ENCODE results near the gene LEKR1.

LEKR1 gene

DNA sequence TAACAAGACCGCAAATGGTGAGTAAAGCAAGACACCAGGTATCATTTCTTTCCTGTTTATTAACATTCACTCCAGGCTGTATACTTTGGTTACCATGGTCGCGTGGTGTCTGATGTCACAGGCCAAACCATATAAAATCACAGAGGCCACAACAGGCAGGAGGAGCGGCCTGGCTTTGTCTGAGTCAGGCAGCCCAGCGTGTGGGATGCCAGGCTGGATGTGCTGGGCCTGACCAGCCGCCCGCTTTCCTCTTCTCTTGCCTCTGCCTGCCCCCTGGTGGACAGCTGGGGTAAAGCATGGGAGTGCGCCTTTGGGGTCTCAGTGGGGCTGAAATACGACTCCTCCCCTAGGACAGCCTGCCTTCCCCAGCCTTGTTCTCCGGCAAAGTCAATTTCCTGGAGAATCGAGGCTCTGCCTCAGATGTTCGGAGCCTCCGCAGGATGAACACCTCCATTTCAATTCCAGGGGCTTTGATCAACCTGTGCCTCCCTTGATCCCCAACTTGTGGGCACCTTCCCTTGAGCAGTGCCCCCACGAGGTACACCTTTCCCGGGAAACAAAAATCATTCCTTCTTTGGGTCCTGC lies 255.6 kb downstream of the LEKR1 start:
- no peak overlapping the region for H3K27ac ChIP-seq
- no peak for TF ChIP-seq ZFX (IDR thresholded peaks at IDR 0.05)
- peak; percentile 99 for TF ChIP-seq CTCF (conservative IDR thresholded peaks at IDR 0.05)

DNA sequence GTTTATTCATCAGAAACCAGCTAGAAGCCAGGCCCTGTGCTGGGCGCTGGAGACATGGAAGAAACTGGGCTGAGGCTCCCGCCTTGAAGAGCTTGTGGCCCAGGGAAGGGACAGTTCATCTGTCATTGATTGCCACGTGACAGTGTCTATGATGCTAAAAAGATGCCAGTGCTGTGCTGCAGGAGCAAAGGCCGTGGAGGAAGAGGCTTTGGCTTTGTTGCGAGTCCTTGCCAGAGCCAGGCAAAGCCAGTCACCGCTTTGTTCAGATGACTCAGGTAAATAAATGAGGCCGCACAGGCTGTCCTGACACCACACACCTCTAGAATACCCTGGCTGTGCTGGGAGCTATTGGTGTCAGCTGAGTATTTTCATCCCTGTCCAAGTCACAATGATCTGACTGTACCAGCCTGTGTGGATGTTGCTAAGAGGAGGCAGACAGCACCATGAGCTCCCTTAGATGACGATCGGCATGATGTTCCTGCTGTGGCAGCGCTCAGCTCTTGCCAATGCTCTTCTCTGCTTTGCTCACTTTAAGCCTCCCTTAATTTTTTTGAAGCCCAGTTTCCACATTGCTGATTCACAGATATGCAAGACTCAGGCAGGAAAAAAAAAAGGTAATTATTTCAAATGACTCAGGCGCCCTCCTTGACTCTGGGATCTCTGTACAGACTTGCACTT lies 256.3 kb downstream of the LEKR1 start:
- no peak overlapping the region for H3K27ac ChIP-seq
- no peak for TF ChIP-seq CTCF (conservative IDR thresholded peaks at IDR 0.05)
- TF ChIP-seq ZFX (IDR thresholded peaks at IDR 0.05): no peak

DNA sequence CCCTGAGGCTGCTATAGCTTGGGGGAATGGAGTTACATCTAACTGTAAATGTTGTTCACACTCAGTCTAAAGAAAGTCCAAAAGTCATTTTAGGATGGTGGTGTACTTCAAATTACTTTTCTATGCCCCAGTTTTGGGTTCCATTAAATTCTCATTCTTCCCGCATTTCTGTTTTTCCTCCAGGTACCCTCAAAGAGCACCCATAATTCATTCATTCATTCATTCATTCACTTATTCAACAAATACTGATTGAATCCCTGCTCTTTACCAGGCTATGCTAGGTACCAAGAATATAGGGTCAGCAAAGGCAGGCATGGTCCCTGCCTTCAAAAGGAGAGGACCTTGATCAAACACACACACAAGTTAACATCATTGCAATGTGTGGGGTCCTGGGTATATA lies 257.7 kb downstream of the LEKR1 start:
- H3K27ac ChIP-seq: no peak overlapping the region
- TF ChIP-seq ZFX (IDR thresholded peaks at IDR 0.05) (no peak), CTCF (conservative IDR thresholded peaks at IDR 0.05) (no peak)

- TF ChIP-seq CTCF (conservative IDR thresholded peaks at IDR 0.05): no peak
- TF ChIP-seq ZFX (IDR thresholded peaks at IDR 0.05): no peak
- no peak overlapping the region for H3K27ac ChIP-seq
These were observed 260.1 kb downstream of the LEKR1 start for GRCh38 chr3:157086060-157086750.

GRCh38 chr3:157086775-157087174 lies 260.6 kb downstream of the LEKR1 start:
- TF ChIP-seq CTCF (conservative IDR thresholded peaks at IDR 0.05) (no peak), ZFX (IDR thresholded peaks at IDR 0.05) (no peak)
- no peak overlapping the region for H3K27ac ChIP-seq

DNA sequence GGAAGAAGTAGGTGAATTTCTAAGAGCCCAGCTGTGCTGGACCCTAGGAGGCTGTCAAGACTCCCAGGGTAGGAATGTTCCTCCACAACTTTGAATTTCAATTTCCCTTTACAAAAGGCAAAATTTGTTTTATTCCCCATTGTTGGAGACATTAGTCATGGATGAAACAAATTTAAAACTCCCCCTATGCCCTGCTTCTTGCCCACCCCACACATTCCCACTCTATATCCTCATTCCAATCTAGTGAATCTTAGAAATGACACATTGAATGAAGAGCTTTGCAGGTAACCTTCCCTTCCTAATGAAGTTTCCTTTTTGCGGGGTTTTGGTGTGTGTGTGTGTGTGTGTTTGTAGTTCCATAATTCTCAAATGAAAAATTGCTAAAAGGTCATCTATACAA lies 261.2 kb downstream of the LEKR1 start:
- H3K27ac ChIP-seq: no peak overlapping the region
- TF ChIP-seq ZFX (IDR thresholded peaks at IDR 0.05) (no peak), CTCF (conservative IDR thresholded peaks at IDR 0.05) (no peak)
